PFSK-1 (cell line): ENCODE measurements around the gene PCYT1B.

Source experiments
- POLR2AphosphoS5 ChIP-seq: IDR thresholded peaks from 2 replicates; pipeline ENCODE4 v1.6.1; 2012; ENCODE audit warnings: low read depth, mild to moderate bottlenecking, control low read depth, low read length, moderate library complexity
- SIN3A ChIP-seq: IDR thresholded peaks from 2 replicates; pipeline ENCODE4 v1.6.1; 2012; ENCODE audit warnings: mild to moderate bottlenecking, low read length, moderate library complexity, borderline replicate concordance; ENCODE audit not compliant: insufficient read depth
- TAF1 ChIP-seq: IDR thresholded peaks from 2 replicates; pipeline ENCODE4 v1.6.1; 2012; ENCODE audit warnings: low read length, control low read depth, borderline replicate concordance; ENCODE audit not compliant: insufficient read depth

DNA sequence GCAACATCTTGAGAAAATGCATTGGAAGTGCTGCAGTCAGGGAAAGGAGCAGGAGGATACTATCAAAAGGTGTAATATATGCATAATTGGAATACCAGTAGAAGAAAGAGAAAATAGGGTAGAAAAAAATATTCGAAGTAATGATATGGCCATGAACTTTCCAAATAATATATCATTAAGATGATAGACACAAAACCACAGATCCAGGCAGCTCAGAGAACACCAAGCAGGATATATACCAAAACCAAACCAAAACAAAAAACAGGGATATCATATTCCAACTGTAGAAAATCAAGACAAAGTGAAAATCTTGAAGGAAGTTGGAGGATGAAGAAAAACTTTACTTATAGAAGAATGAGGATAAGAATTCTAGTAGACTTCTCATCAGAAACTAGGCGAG lies 36.9 kb upstream of the PCYT1B start:
- TF ChIP-seq SIN3A, result no peak
- no peak for TF ChIP-seq POLR2AphosphoS5
- TF ChIP-seq TAF1, result no peak
